Measurements from ENCODE around the gene PLCD4.
A peak's percentile ranks its signal among the peaks of the same experiment; 100 is the strongest.

The PLCD4 gene

GRCh38 chr2:218621007-218621406 lies 13.3 kb downstream of the PLCD4 start:
- DNase-seq (ENCODE audit: low read depth in 2 of 2), result no peak

DNA sequence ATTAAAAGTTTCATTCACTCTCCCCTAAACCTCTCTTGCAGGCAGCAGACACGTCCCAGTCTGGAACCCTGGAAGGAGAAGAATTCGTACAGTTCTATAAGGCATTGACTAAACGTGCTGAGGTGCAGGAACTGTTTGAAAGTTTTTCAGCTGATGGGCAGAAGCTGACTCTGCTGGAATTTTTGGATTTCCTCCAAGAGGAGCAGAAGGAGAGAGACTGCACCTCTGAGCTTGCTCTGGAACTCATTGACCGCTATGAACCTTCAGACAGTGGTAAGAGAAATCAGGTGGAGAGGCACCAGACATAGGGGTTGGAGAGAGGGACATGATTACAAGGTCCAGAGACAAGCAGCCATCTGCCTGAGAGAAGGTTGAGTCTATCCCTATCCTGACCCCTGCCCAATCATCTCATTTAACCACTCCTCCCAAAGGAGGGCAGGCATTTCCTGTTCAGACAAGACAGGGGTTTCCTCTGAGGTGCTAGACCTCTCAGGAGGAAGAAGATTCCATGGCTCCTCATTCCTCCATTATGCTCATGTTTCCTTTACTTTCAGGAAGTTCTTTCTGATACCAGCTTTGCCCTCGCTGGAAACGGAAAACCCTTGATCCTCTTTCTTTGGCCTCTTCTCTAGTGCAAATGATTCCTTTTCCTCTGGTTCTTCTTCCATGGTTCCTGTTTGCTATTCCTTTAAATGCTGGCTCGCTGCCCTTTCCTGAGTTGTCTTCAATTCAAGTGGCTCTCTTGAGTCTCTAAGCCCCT lies 15.1 kb downstream of the PLCD4 start:
- DNase-seq (ENCODE audit: low read depth in 2 of 2), result no peak

DNA sequence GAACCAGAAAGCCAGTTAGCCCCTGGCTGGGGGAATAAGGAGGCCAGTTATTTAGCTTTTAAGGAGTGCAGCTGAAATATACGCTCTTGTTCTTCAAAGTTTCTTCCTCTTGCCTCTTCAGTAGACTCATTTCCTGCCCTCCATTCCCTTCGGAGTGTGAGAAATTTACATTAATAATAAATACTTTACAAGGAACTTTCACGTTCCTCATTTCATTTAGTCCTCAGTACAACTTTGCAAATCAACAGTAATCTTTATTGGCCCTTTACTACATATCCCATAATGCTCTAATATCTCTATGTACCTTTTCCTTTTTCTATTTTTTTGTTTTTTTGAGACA lies 15.6 kb downstream of the PLCD4 start:
- DNase-seq (ENCODE audit: low read depth in 2 of 2), result no peak

DNA sequence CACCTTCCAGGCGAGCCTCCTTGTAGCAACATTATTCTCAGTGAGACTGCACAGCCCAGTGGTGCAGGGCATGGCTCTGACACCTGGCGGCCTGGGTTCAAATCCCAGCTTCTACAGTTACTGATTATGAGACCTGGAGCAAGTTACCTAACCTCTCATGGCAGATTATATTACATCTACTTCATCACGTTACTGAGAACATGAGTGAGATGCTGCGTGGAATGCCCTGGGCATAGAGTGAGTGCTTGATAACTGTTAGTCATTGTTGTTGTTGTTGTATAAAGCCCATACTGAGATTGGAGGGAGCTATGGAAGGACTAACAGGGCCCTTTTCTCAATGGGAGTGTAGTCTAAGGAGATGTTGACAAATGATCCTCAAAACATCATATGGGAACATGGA lies 18.7 kb downstream of the PLCD4 start:
- no peak for DNase-seq (ENCODE audit: low read depth in 2 of 2)

DNA sequence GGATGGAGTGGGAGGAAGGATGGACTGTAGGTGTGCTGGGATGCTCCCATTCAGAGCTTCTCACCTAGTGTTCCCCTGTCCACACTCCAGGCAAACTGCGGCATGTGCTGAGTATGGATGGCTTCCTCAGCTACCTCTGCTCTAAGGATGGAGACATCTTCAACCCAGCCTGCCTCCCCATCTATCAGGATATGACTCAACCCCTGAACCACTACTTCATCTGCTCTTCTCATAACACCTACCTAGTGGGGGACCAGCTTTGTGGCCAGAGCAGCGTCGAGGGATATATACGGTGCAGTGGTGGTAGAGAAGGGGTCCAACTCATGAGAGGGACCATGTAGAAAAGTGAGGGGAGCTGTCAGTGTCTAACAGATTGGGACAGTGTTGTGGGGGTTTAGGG lies 20.2 kb downstream of the PLCD4 start:
- no peak for DNase-seq (ENCODE audit: low read depth in 2 of 2)

DNA sequence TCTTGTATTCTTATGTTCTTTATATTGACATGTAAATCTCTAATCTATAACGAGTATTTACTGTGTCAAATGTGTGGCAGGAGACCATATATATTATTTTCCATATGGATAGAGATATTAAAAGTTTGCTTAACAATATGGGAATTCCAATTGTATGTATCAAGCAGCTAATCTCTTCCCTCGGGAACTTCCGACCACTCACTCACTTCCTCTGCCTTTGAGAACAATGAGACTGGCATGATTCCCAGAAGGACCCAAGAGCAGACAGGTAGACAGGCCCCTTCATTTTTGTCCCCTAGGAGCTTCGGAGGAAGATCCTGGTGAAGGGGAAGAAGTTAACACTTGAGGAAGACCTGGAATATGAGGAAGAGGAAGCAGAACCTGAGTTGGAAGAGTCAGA lies 24.1 kb downstream of the PLCD4 start:
- DNase-seq (ENCODE audit: low read depth in 2 of 2), result no peak

DNA sequence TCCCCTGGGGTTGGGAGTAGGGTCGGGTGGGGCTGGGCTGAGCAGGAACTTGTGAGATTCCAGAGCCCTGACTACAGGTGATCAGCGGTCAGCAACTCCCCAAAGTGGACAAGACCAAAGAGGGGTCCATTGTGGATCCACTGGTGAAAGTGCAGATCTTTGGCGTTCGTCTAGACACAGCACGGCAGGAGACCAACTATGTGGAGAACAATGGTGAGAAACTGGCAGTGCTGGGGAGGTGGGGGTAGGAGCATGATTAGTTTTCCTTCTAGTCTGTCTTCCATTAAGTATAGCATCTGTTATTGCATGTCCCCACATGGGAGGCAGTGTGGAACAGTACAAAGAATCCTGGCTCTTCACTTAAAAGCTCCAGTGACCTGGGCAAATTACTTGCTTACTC lies 28.0 kb downstream of the PLCD4 start:
- DNase-seq (ENCODE audit: low read depth in 2 of 2), result no peak

DNA sequence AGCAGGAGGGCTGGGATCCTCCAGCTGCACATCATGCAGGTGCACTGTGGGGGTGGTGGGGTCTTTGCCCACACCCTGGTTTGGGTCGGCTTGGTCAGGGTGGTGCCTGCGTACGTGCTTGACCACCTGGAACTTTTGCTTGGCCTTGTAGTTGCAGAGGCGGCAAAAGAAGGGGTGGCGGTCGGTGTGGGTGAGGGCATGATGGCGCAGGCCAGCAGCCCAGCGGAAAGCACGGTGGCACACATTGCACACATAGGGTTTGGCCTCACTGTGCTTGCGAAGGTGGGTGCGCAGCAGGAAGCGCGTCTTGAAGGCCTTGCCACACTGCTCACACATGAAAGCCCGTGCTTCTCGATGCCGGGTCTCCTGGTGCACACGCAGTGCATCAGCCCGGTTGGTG lies 30.7 kb downstream of the PLCD4 start:
- DNase-seq (ENCODE audit: low read depth in 2 of 2), result no peak

DNA sequence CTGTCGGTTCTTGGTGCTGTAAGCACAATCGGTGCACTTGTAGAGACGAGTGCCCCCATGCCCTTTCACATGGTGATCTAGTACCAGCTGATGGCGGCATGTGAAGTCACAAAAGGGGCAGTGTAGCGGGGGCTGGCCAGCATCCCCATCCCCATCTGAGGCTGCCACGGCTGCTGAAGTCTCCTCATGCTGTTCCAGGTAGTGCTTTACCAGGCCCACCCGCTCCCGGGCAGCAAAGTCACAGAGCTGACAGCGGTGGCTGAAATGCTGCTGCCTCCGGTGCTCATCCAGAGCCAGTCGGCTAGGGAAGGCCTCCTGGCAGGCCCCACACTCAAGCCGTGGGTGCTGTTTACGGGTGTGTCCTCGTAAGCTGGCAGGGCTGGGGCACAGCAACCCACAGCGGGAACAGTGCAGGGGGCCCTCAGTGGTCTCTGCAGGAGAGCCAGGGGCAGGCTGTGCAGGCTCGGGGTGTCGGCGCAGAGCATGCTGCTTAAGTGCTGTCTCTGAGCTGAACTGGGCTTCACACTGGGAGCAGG lies 34.5 kb downstream of the PLCD4 start:
- DNase-seq (ENCODE audit: low read depth in 2 of 2), result no peak

DNA sequence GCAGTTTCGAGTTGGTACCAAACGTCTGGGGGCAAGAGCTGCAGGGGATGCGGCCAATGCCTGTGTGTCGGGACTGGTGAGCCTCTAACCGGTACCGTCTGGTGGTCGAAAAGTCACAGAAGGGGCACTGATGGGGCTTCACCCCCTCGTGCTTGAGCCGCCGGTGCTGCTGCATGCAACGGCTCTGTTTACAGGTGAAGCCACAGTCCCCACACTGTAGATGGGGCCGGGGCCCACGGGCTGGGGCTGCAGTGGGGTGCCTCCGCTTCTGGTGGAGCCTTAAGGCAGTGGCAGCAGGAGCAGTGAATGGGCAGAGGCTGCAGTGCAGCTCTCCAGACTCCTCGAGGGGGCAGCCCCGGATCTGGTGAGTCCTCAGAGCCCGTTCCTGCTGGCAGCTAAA lies 35.1 kb downstream of the PLCD4 start:
- no peak for DNase-seq (ENCODE audit: low read depth in 2 of 2)

- no peak for DNase-seq (ENCODE audit: low read depth in 2 of 2)
Measured at GRCh38 chr2:218643751-218644310, 36.1 kb downstream of the PLCD4 start.

DNA sequence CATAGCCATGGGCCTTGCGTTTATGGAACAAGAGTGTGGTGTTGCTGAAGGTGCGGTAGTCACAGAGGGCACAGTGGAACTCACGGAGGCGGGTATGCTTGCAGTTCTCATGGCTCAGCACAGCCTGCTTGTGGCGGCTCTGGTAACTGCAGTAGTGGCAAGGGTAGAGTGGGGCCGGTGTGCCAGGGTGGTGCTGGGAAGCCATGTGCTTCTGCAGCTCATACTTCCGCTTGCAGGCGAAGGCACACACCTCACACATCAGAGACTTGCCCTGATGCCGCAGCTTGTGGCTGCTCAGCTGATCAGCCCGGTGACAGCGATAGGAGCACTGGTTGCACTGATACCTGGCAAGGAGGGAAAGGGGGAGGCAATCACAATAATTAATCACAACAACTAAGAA lies 37.0 kb downstream of the PLCD4 start:
- DNase-seq (ENCODE audit: low read depth in 2 of 2), result no peak

DNA sequence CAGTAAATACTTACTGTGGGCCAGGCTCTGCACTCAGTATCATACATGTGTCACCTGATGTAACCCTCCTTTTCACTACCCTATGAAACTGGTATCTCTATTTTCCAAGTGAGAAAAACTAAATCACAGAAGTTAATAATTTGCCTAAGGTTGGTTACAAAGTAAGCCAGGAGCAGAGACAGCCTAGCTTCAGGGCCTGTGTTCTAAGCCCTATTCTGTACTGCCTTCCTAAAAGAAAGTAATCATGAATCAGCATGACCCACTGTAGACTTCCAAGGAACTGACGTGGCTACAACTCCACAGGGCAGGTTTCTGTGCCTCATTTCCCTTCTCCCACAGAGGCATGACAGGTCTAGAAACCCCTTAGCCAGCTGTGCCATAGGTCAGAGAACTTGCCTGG lies 37.4 kb downstream of the PLCD4 start:
- no peak for DNase-seq (ENCODE audit: low read depth in 2 of 2)

GRCh38 chr2:218648088-218648786 lies 40.5 kb downstream of the PLCD4 start:
- peak in 1 of 2 donors; percentile 19 for DNase-seq (ENCODE audit: low read depth in 2 of 2)

GRCh38 chr2:218648787-218649100 lies 41.0 kb downstream of the PLCD4 start:
- no peak for DNase-seq (ENCODE audit: low read depth in 2 of 2)

- DNase-seq (ENCODE audit: low read depth in 2 of 2), result no peak
Measured at GRCh38 chr2:218655751-218656150, 48.1 kb downstream of the PLCD4 start.

- peak in 1 of 2 donors; percentile 4 for DNase-seq (ENCODE audit: low read depth in 2 of 2)
Measured at GRCh38 chr2:218658671-218659257, 51.1 kb downstream of the PLCD4 start.

- DNase-seq (ENCODE audit: low read depth in 2 of 2), result peak; percentile 78 to 83
Measured at GRCh38 chr2:218659258-218659987, 51.7 kb downstream of the PLCD4 start, which contains the start of the genes BCS1L and ZNF142. BCS1L (plus strand) TSS chr2:218659683; CDS start chr2:218660988, 1,305 bp downstream. ZNF142 (minus strand) TSS chr2:218659623; CDS start chr2:218656429, 3,194 bp downstream.

- no peak for DNase-seq (ENCODE audit: low read depth in 2 of 2)
Measured at GRCh38 chr2:218659988-218660358, 52.3 kb downstream of the PLCD4 start.

DNA sequence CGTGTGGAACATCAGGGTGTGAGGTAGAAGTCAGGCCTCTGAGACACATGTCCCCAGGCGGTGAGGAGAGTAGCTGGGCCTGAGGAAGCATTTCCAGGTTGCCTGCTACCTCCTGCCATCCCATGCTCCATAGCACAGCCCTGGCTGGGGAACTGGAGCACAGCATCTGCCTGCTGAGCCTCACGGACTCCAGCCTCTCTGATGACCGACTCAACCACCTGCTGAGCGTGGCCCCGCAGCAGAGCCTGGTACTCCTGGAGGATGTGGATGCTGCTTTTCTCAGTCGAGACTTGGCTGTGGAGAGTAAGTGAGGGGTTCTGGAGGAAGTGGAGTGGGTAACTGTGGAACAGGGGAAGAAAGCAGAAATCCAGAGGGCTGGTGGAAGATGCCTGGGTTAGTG lies 54.7 kb downstream of the PLCD4 start:
- DNase-seq (ENCODE audit: low read depth in 2 of 2), result no peak

GRCh38 chr2:218662827-218663226 lies 55.1 kb downstream of the PLCD4 start:
- DNase-seq (ENCODE audit: low read depth in 2 of 2), result no peak

GRCh38 chr2:218663901-218664300 lies 56.2 kb downstream of the PLCD4 start:
- DNase-seq (ENCODE audit: low read depth in 2 of 2), result no peak
